Pulmonary artery endothelial cell (primary cell): ENCODE results near the gene NDUFAB1. TPM values are rescaled to one million over a fixed set of nuclear protein-coding genes. Genes with fewer than 3 reads are reported as not detected.
"Not testable (repeated sequence)": the region's sequence is repeated elsewhere in the genome, so short reads cannot be mapped to it uniquely, and the experiment has no call there.

Experiments
- DNase-seq: peaks from one replicate; pipeline ENCODE4 v3.0.0-alpha.2; 2011; ENCODE audit warnings: low read depth, low spot score
- total RNA-seq: library from RNA; depleted of rRNA; stranded (reverse); fragments of >200 nt; gene quantifications from 2 replicates; pipeline ENCODE4 v1.2.3, GENCODE V29; 2014

NDUFAB1 gene
- total RNA-seq, 1 donor from 2014 or later = 159 TPM

GRCh38 chr16:23584186-23585076, 11.7 kb downstream of the NDUFAB1 start:
- no peak for DNase-seq

- DNase-seq = not testable (repeated sequence)
Observed at GRCh38 chr16:23583271-23583670, 12.8 kb downstream of the NDUFAB1 start.

- DNase-seq = no peak
Observed at GRCh38 chr16:23581764-23582163, 14.4 kb downstream of the NDUFAB1 start.

GRCh38 chr16:23580391-23580790, 15.7 kb downstream of the NDUFAB1 start:
- DNase-seq = no peak

- no peak for DNase-seq
Observed at GRCh38 chr16:23579371-23579770, 16.7 kb downstream of the NDUFAB1 start.

- DNase-seq = peak; percentile 44
Observed at GRCh38 chr16:23578101-23578830, 17.9 kb downstream of the NDUFAB1 start.

- no peak for DNase-seq
Observed at GRCh38 chr16:23577493-23577892, 18.6 kb downstream of the NDUFAB1 start.

- DNase-seq = no peak
Observed at GRCh38 chr16:23575834-23576233, 20.3 kb downstream of the NDUFAB1 start.

GRCh38 chr16:23573817-23574216, 22.3 kb downstream of the NDUFAB1 start:
- no peak for DNase-seq

- no peak for DNase-seq
Observed at GRCh38 chr16:23572394-23572793, 23.7 kb downstream of the NDUFAB1 start.

- no peak for DNase-seq
Observed at GRCh38 chr16:23571895-23572294, 24.2 kb downstream of the NDUFAB1 start.

GRCh38 chr16:23570992-23571632, 25.0 kb downstream of the NDUFAB1 start:
- DNase-seq = no peak

- DNase-seq = no peak
Observed at GRCh38 chr16:23567602-23568001, 28.5 kb downstream of the NDUFAB1 start.

GRCh38 chr16:23566724-23567123, 29.4 kb downstream of the NDUFAB1 start:
- no peak for DNase-seq

GRCh38 chr16:23564575-23565363, 31.3 kb downstream of the NDUFAB1 start:
- DNase-seq = no peak

GRCh38 chr16:23563186-23563585, 32.9 kb downstream of the NDUFAB1 start:
- DNase-seq = no peak

- DNase-seq = no peak
Observed at GRCh38 chr16:23562505-23562904, 33.6 kb downstream of the NDUFAB1 start.

GRCh38 chr16:23561586-23561985, 34.5 kb downstream of the NDUFAB1 start:
- DNase-seq = no peak

- no peak for DNase-seq
Observed at GRCh38 chr16:23557779-23558702, 38.1 kb downstream of the NDUFAB1 start.
